HepG2 (cell line): ENCODE data around the gene GPR33. TPM values are rescaled to one million over a fixed set of nuclear protein-coding genes. Genes with fewer than 3 reads are reported as not detected.

Source experiments
- CC2D1A ChIP-seq: sonication (generic); formaldehyde crosslinking; IDR thresholded peaks from 2 replicates; pipeline ENCODE4 v1.8.1; 2023; ENCODE audit warnings: mild to moderate bottlenecking, missing genetic modification reagents
- NPAS2 ChIP-seq: sonication (generic); formaldehyde crosslinking; IDR thresholded peaks from 2 replicates; pipeline ENCODE4 v1.8.0; 2022; ENCODE audit warnings: mild to moderate bottlenecking, missing genetic modification reagents, borderline replicate concordance
- PHF21A ChIP-seq: sonication (generic); formaldehyde crosslinking; IDR thresholded peaks from 2 replicates; pipeline ENCODE4 v1.5.0; 2020; ENCODE audit warnings: mild to moderate bottlenecking, missing genetic modification reagents
- RBM22 ChIP-seq: fragments of 200-400 bp; formaldehyde crosslinking; optimal IDR thresholded peaks from 2 replicates; pipeline ENCODE3; 2017; ENCODE audit warnings: mild to moderate bottlenecking, low read length, moderate library complexity
- SOX13 ChIP-seq, 3 experiments: fragments of 450-650 bp in 1 of 3; sonication (generic) in 1 of 3; formaldehyde crosslinking in 1 of 3; IDR thresholded peaks in 2 of 3; conservative IDR thresholded peaks in 1 of 3; 2 replicates each; pipeline versions ENCODE4 v1.5.0 to v1.6.1; 2016 to 2020; ENCODE audit warnings: antibody characterized with exemption in 1 of 3, mild to moderate bottlenecking in 1 of 3, missing compliant biosample characterization in 1 of 3, missing genetic modification reagents in 1 of 3, moderate library complexity in 1 of 3
- ZBTB3 ChIP-seq: sonication (generic); formaldehyde crosslinking; IDR thresholded peaks from 2 replicates; pipeline ENCODE4 v1.4.0; 2020; ENCODE audit warnings: low read depth, mild to moderate bottlenecking, moderate library complexity, missing genetic modification reagents, borderline replicate concordance
- ZMYM4 ChIP-seq: sonication (generic); formaldehyde crosslinking; IDR thresholded peaks from 2 replicates; pipeline ENCODE4 v1.8.1; 2023; ENCODE audit warnings: mild to moderate bottlenecking, missing genetic modification reagents
- ZNF337 ChIP-seq: sonication (generic); formaldehyde crosslinking; IDR thresholded peaks from 2 replicates; pipeline ENCODE4 v1.5.1; 2020; ENCODE audit warnings: missing genetic modification reagents, low read depth, mild to moderate bottlenecking, borderline replicate concordance
- ZNF557 ChIP-seq: sonication (generic); formaldehyde crosslinking; IDR thresholded peaks from 2 replicates; pipeline ENCODE4 v1.4.0; 2020; ENCODE audit warnings: missing genetic modification reagents
- ZNF83 ChIP-seq: sonication (generic); formaldehyde crosslinking; IDR thresholded peaks from 2 replicates; pipeline ENCODE4 v1.4.0; 2020; ENCODE audit warnings: missing genetic modification reagents, mild to moderate bottlenecking, borderline replicate concordance
- polyA plus RNA-seq, 8 experiments: library from polyadenylated mRNA; depleted of rRNA in 3 of 8; stranded (reverse) in 7 of 8; unstranded in 1 of 8; fragments of >200 nt; fragmentation: Illumina TruSeq in 4 of 8; extraction: Trizol in 4 of 8; gene quantifications; 2 replicates each; pipeline versions ENCODE4 v1.2.1 to v1.2.3, GENCODE V29; 2011 to 2016; ENCODE audit warnings: low read depth in 4 of 8, missing spikeins in 1 of 8, mixed read lengths in 1 of 8; ENCODE audit not compliant: insufficient read depth in 1 of 8
- total RNA-seq, 5 experiments: library from RNA; depleted of rRNA; stranded (reverse); fragments of >200 nt; fragmentation: Illumina TruSeq; extraction: Trizol; gene quantifications; 2 replicates each; pipeline ENCODE4 v1.2.3, GENCODE V29; 2016; ENCODE audit warnings: low read depth in 1 of 5
- TF ChIP-seq, protein P1 (sequence below): sonication (generic); formaldehyde crosslinking; conservative IDR thresholded peaks from 2 replicates; pipeline ENCODE4 v1.8.0; 2022; ENCODE audit warnings: low read depth, missing genetic modification reagents
- TF ChIP-seq, protein P2 (sequence below): sonication (generic); formaldehyde crosslinking; IDR thresholded peaks from 2 replicates; pipeline ENCODE4 v1.4.0; 2020; ENCODE audit warnings: missing genetic modification reagents, borderline replicate concordance
- TF ChIP-seq, protein P3 (sequence below): IDR thresholded peaks from 2 replicates; pipeline ENCODE4 v1.6.1; 2016; ENCODE audit warnings: low read depth, control low read depth
- TF ChIP-seq, protein P4 (sequence below): sonication (generic); formaldehyde crosslinking; IDR thresholded peaks from 2 replicates; pipeline ENCODE4 v1.8.1; 2023; ENCODE audit warnings: missing genetic modification reagents, inconsistent platforms, borderline replicate concordance
- TF ChIP-seq, protein P5 (sequence below): IDR thresholded peaks from 2 replicates; pipeline ENCODE4 v1.6.1; 2012; ENCODE audit warnings: low read length, improper control_type of control experiment

Gene GPR33
- total and polyA plus RNA-seq, 2 of the 13 experiments (the other 11 are each of a cell fraction or from before 2014, with no cell fraction given), result not detected

DNA sequence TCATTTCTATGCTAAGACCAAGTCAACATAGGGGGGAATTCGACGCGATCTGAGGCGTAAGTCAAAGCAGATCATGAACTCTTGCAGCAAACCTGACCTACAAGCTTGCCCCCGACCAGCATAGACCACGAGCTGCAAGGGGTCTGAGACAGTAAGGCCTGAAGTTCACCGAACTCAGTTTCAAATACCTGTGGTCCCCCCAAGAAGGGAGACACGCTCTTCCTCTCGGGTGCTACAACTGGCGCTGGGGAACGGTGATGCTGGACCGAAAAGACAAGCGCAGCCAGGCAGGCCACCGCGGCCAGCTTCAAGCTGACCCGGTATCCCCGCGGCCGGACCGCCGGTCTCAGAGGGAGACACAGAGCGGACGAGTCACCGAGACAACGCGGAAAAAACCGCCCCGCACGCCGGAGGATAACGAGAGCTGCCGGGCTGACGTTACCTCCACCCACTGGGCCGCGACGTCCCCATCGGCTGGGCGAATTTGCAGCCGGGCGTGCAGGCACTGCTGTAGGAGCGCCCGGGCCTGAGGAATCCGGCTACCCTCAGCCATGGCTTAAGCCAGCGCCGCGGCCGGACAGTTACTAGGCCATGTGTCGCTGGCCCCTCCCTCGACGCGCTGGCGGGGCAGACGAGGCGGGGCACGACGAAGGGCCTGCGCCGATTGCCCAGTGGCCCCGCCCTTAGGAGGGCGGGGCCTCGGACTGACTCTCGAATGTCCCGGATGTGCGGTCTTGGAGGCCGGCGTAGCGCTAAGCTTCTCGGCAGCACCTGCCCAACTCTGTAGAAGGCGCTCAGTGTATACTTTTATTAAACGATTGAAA is 30.8 kb downstream of the GPR33 start, which contains the start of gene DTD2 (continued):
- TF ChIP-seq, protein P1, sequence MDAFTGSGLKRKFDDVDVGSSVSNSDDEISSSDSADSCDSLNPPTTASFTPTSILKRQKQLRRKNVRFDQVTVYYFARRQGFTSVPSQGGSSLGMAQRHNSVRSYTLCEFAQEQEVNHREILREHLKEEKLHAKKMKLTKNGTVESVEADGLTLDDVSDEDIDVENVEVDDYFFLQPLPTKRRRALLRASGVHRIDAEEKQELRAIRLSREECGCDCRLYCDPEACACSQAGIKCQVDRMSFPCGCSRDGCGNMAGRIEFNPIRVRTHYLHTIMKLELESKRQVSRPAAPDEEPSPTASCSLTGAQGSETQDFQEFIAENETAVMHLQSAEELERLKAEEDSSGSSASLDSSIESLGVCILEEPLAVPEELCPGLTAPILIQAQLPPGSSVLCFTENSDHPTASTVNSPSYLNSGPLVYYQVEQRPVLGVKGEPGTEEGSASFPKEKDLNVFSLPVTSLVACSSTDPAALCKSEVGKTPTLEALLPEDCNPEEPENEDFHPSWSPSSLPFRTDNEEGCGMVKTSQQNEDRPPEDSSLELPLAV (CRISPR knock-in tag), result 0 out of 2 replicates have a peak, but pooled peaks have one; percentile 31
- TF ChIP-seq SOX13 (IDR thresholded peaks at IDR 0.05) (peak; percentile 71; the same call in 1 of the 2 replicates), SOX13 (CRISPR knock-in tag; conservative IDR thresholded peaks at IDR 0.05 in 1 of 2, IDR thresholded peaks at IDR 0.05 in 1 of 2) (peak; percentile 55 to 76; a peak in 3 of 4 replicates), ZMYM4 (CRISPR knock-in tag) (peak; percentile 99), RBM22 (no peak), ZNF83 (CRISPR knock-in tag) (peak; percentile 99), CC2D1A (peak; percentile 92; the same call in 1 of the 2 replicates), PHF21A (CRISPR knock-in tag) (peak; percentile 98), ZNF557 (peak; percentile 95), ZNF337 (CRISPR knock-in tag) (peak; percentile 99), NPAS2 (CRISPR knock-in tag) (no peak), ZBTB3 (CRISPR knock-in tag) (peak; percentile 98)
- TF ChIP-seq, protein P2, sequence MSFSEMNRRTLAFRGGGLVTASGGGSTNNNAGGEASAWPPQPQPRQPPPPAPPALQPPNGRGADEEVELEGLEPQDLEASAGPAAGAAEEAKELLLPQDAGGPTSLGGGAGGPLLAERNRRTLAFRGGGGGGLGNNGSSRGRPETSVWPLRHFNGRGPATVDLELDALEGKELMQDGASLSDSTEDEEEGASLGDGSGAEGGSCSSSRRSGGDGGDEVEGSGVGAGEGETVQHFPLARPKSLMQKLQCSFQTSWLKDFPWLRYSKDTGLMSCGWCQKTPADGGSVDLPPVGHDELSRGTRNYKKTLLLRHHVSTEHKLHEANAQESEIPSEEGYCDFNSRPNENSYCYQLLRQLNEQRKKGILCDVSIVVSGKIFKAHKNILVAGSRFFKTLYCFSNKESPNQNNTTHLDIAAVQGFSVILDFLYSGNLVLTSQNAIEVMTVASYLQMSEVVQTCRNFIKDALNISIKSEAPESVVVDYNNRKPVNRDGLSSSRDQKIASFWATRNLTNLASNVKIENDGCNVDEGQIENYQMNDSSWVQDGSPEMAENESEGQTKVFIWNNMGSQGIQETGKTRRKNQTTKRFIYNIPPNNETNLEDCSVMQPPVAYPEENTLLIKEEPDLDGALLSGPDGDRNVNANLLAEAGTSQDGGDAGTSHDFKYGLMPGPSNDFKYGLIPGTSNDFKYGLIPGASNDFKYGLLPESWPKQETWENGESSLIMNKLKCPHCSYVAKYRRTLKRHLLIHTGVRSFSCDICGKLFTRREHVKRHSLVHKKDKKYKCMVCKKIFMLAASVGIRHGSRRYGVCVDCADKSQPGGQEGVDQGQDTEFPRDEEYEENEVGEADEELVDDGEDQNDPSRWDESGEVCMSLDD (CRISPR knock-in tag), result peak; percentile 92
- TF ChIP-seq, protein P3, sequence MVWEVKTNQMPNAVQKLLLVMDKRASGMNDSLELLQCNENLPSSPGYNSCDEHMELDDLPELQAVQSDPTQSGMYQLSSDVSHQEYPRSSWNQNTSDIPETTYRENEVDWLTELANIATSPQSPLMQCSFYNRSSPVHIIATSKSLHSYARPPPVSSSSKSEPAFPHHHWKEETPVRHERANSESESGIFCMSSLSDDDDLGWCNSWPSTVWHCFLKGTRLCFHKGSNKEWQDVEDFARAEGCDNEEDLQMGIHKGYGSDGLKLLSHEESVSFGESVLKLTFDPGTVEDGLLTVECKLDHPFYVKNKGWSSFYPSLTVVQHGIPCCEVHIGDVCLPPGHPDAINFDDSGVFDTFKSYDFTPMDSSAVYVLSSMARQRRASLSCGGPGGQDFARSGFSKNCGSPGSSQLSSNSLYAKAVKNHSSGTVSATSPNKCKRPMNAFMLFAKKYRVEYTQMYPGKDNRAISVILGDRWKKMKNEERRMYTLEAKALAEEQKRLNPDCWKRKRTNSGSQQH, result peak; percentile 86
- TF ChIP-seq, protein P4, sequence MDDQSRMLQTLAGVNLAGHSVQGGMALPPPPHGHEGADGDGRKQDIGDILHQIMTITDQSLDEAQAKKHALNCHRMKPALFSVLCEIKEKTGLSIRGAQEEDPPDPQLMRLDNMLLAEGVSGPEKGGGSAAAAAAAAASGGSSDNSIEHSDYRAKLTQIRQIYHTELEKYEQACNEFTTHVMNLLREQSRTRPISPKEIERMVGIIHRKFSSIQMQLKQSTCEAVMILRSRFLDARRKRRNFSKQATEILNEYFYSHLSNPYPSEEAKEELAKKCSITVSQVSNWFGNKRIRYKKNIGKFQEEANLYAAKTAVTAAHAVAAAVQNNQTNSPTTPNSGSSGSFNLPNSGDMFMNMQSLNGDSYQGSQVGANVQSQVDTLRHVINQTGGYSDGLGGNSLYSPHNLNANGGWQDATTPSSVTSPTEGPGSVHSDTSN (CRISPR knock-in tag), result peak; percentile 90
- TF ChIP-seq, protein P5, sequence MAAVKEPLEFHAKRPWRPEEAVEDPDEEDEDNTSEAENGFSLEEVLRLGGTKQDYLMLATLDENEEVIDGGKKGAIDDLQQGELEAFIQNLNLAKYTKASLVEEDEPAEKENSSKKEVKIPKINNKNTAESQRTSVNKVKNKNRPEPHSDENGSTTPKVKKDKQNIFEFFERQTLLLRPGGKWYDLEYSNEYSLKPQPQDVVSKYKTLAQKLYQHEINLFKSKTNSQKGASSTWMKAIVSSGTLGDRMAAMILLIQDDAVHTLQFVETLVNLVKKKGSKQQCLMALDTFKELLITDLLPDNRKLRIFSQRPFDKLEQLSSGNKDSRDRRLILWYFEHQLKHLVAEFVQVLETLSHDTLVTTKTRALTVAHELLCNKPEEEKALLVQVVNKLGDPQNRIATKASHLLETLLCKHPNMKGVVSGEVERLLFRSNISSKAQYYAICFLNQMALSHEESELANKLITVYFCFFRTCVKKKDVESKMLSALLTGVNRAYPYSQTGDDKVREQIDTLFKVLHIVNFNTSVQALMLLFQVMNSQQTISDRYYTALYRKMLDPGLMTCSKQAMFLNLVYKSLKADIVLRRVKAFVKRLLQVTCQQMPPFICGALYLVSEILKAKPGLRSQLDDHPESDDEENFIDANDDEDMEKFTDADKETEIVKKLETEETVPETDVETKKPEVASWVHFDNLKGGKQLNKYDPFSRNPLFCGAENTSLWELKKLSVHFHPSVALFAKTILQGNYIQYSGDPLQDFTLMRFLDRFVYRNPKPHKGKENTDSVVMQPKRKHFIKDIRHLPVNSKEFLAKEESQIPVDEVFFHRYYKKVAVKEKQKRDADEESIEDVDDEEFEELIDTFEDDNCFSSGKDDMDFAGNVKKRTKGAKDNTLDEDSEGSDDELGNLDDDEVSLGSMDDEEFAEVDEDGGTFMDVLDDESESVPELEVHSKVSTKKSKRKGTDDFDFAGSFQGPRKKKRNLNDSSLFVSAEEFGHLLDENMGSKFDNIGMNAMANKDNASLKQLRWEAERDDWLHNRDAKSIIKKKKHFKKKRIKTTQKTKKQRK, result no peak
